GM04504 (cell line): ENCODE data around the gene SEMA3D.

Experiments used
- DNase-seq: peaks from one replicate; pipeline ENCODE4 v3.0.0-alpha.2; 2012; ENCODE audit warnings: low read depth

SEMA3D gene

GRCh38 chr7:85125651-85126131 lies 61.2 kb downstream of the SEMA3D start:
- peak; percentile 40 for DNase-seq

GRCh38 chr7:85125176-85125575 lies 61.7 kb downstream of the SEMA3D start:
- no peak for DNase-seq

- no peak for DNase-seq
These were observed 66.9 kb downstream of the SEMA3D start for GRCh38 chr7:85119934-85120333.

- no peak for DNase-seq
These were observed 71.0 kb downstream of the SEMA3D start for GRCh38 chr7:85115862-85116261.

GRCh38 chr7:85115006-85115405 lies 71.8 kb downstream of the SEMA3D start:
- DNase-seq = no peak

GRCh38 chr7:85114342-85114741 lies 72.5 kb downstream of the SEMA3D start:
- no peak for DNase-seq

- no peak for DNase-seq
These were observed 75.1 kb downstream of the SEMA3D start for GRCh38 chr7:85111761-85112160.

GRCh38 chr7:85106719-85107118 lies 80.1 kb downstream of the SEMA3D start:
- no peak for DNase-seq

GRCh38 chr7:85104432-85105205 lies 82.2 kb downstream of the SEMA3D start:
- peak; percentile 35 for DNase-seq

GRCh38 chr7:85103962-85104361 lies 82.9 kb downstream of the SEMA3D start:
- no peak for DNase-seq

- no peak for DNase-seq
These were observed 83.5 kb downstream of the SEMA3D start for GRCh38 chr7:85103357-85103756.

GRCh38 chr7:85102813-85103350 lies 84.0 kb downstream of the SEMA3D start:
- no peak for DNase-seq

GRCh38 chr7:85101347-85101746 lies 85.5 kb downstream of the SEMA3D start:
- no peak for DNase-seq

GRCh38 chr7:85097844-85098243 lies 89.0 kb downstream of the SEMA3D start:
- DNase-seq = no peak

GRCh38 chr7:85095806-85096205 lies 91.0 kb downstream of the SEMA3D start:
- DNase-seq = no peak

- no peak for DNase-seq
These were observed 91.5 kb downstream of the SEMA3D start for GRCh38 chr7:85095366-85095765.

- DNase-seq = no peak
These were observed 92.7 kb downstream of the SEMA3D start for GRCh38 chr7:85094046-85094725.

- no peak for DNase-seq
These were observed 95.3 kb downstream of the SEMA3D start for GRCh38 chr7:85091565-85091928.

GRCh38 chr7:85090919-85091564 lies 95.8 kb downstream of the SEMA3D start:
- no peak for DNase-seq

GRCh38 chr7:85090143-85090542 lies 96.7 kb downstream of the SEMA3D start:
- no peak for DNase-seq

- no peak for DNase-seq
These were observed 105.0 kb downstream of the SEMA3D start for GRCh38 chr7:85081846-85082245.

GRCh38 chr7:85081392-85081791 lies 105.5 kb downstream of the SEMA3D start:
- DNase-seq = no peak

GRCh38 chr7:85079434-85079833 lies 107.4 kb downstream of the SEMA3D start:
- no peak for DNase-seq
